Activated CD4-positive, alpha-beta T cell treated with anti-CD3 and anti-CD28 coated beads, Interleukin-2, amount 50 U/mL, for 4 hours (primary cell): ENCODE measurements around the gene CRIP2.

Experiments
- DNase-seq, 2 experiments: peaks; one replicate each; pipeline ENCODE4 v3.0.0-alpha.2; 2020

The CRIP2 gene

GRCh38 chr14:105445290-105445689 is 29.3 kb upstream of the CRIP2 start:
- no peak for DNase-seq

GRCh38 chr14:105445901-105446845 is 28.4 kb upstream of the CRIP2 start:
- no peak for DNase-seq

GRCh38 chr14:105446971-105447370 is 27.6 kb upstream of the CRIP2 start:
- no peak for DNase-seq

- no peak for DNase-seq
Measured at GRCh38 chr14:105447651-105448640, 26.7 kb upstream of the CRIP2 start.

- peak; percentile 59 to 63 for DNase-seq
Measured at GRCh38 chr14:105448706-105449111, 25.9 kb upstream of the CRIP2 start.

DNA sequence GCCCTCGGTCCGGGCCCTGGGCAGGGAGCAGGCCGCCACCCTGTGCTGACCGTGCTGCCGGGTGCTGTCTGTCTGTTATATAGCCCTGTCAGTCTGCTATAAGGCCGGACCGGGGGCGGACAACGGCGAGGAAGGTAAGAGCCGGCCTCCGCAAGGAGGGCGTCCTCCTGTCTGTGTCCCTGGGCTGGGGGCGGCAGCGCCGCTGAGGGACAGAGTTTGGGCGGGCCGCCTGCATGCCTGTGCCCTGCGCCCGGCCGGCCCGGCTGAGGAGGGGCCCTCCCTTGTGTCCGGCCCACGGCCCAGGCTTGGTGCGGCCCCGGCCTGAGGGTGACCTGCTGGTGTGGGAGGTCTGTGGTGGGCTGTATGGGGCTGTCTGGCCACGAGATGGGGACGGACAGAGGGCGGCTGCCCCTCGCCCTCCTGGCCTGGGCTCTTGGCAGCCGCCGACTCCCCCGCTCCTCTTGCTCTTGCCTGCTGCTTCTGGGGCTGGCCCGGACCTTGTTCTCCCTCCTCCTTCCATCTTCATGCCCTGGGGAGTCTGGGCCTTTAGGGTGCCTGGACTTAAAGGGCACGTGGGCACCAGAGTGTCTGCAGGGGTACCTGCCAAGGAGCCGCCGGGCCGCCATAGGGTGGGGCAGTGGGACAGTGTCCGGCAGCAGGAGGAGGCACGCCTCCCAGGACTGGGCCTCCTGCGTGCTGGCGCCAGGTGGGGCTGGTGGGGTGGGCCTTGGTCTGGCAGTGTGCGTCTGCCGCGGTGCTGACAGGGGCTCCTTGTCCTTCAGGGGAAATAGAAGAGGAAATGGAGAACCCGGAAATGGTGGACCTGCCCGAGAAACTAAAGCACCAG is 25.1 kb upstream of the CRIP2 start:
- no peak for DNase-seq

DNA sequence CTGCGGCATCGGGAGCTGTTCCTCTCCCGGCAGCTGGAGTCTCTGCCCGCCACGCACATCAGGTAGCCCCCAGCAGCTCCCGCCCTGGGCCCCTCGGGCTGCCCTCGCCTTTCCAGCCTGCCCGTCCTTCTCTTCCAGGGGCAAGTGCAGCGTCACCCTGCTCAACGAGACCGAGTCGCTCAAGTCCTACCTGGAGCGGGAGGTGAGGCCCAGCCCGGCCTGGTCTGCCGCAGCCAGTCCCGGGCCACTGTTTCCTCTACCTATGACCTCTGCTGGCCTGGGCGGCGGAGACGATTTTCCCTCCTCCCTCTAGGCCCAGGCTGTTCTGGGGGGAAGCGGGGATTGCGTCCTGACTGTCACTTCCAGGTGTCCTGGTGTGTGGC is 24.5 kb upstream of the CRIP2 start:
- no peak for DNase-seq

GRCh38 chr14:105450864-105451720 is 23.5 kb upstream of the CRIP2 start:
- DNase-seq = no peak

- no peak for DNase-seq
Measured at GRCh38 chr14:105452963-105453362, 21.7 kb upstream of the CRIP2 start.

DNA sequence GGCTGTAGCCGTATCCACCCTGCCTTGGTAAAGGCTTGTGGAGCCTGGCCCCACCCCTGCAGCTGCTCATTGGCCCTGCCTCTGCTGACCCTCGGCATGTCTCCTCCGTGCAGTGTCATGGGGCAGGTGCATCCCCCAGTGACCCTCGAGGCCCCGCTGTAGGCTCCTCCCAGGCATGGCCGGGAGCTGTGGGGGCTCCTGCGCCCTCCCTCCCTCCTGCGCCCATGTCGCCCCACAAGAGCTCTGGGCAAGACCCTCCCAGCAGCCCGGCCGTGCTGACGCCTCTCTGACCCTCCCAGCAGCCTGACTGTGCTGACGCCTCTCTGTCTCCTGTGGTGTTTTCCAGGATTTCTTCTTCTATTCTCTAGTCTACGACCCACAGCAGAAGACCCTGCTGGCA is 20.8 kb upstream of the CRIP2 start:
- no peak for DNase-seq

GRCh38 chr14:105455086-105455640 is 19.5 kb upstream of the CRIP2 start:
- no peak for DNase-seq

DNA sequence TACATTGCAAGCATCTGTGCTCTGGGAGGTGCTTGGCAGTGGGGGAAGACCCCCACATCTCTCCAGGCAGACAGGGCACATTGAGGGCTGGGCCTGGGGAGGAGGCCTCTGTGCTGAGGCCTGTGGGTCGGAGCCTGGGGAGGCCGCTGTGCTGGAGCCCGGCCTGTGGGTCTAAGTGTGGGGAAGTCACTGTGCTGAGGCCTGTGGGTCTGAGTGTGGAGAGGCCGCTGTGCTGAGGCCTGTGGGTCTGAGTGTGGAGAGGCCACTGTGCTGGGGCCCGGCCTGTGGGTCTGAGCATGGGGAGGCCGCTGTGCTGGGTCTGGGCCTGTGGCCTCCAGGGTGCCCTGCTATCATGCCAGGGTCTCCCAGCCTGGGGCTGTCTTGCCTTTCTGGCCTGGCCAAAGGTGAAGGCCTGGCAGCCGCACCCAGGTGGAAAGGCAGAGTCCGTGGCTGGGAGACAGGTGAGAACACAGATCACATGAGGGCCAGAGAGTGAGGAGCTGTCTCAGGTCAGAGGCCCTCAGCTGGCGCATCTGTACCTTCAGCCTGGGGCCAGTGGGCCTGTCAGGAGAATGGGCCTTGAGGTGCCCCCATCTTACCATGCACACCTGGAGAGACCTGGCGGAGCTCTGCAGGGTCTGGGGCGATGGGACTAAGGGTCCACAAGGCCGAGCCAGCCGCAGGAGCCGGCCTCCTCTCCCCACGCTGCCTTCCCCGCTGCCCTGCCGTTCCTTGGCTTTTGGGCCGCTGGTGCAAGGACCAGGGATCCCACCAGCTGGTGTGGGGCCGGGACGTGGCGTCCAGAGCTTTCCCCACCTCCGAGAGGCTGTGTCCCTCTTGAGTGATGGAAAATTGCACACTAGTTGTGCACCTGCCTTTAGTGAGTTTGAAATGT is 18.6 kb upstream of the CRIP2 start:
- DNase-seq = no peak

GRCh38 chr14:105456736-105457617 is 17.6 kb upstream of the CRIP2 start:
- DNase-seq = no peak

DNA sequence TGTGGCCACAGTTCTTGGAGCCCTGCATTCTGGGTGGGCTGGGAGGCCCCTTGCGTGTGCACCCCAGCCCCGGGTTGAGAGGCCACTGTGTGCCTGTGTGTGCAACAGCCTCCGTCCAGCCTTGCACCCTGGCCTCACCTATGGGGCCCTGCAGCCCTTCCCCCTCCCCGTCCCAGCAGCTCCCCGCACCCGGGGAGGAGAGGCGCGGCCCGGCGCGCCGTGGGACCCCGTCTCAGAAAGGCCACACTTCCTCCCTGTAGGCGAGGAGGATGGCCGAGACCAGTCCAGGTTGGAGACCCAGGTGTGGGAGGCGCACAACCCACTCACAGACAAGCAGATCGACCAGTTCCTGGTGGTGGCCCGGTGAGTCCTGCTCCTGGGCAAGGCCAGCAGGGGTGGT is 16.6 kb upstream of the CRIP2 start:
- DNase-seq = no peak

- no peak for DNase-seq
Measured at GRCh38 chr14:105458571-105458970, 16.1 kb upstream of the CRIP2 start.

- DNase-seq = no peak
Measured at GRCh38 chr14:105460116-105460515, 14.5 kb upstream of the CRIP2 start.

- DNase-seq = no peak
Measured at GRCh38 chr14:105460616-105461015, 14.0 kb upstream of the CRIP2 start.

DNA sequence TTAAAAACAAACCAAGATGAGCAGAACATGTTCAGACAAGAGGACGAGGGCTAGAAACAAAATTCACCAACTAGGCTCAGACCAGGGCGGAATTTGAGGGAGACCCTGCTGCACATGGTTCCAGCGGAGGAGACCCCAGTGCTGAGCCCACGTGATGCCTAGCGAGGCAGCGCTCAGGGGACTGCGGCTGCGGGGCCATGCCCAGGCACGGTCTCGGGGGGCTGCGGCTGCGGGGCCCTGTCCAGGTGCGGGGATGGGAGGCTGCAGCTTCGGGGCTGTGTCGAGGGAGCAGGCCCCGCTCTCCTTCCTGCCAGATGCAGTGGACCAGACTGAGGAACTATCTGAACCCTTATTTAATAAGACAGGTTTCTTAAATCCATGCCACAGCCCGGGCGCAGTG is 12.7 kb upstream of the CRIP2 start:
- no peak for DNase-seq

DNA sequence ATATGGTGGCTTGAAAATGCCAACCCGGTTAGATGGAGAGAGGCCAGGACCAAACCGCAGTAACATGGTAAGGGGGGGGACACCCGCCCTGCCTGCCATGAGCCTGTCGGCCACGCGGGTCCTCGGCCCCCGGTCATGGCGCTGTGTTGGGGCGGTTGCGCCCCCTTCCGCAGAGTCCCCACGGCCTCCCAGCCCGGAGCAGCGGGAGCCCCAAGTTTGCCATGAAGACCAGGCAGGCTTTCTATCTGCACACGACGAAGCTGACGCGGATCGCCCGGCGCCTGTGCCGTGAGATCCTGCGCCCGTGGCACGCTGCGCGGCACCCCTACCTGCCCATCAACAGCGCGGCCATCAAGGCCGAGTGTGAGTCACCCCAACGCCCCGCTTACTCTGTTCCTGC is 10.1 kb upstream of the CRIP2 start:
- no peak for DNase-seq
